GM19372 (cell line): ENCODE data around the gene UCN2.
A peak's percentile ranks its signal among the peaks of the same experiment; 100 is the strongest.
"Not testable (repeated sequence)": the region's sequence is repeated elsewhere in the genome, so short reads cannot be mapped to it uniquely, and the experiment has no call there.

ENCODE experiments used
- ATAC-seq: cut with Tn5 transposase; IDR thresholded peaks from one replicate; pipeline ENCODE4 v1.9.1; 2021; ENCODE audit warnings: mild to moderate bottlenecking, low read depth, moderate library complexity; ENCODE audit not compliant: unreplicated experiment

UCN2 gene

GRCh38 chr3:48564022-48564421, 441 bp upstream of the UCN2 start:
- ATAC-seq: no peak

- no peak for ATAC-seq
Measured at GRCh38 chr3:48562367-48563095, 1.1 kb downstream of the UCN2 start.

GRCh38 chr3:48561045-48561736, 2.4 kb downstream of the UCN2 start:
- no peak for ATAC-seq

GRCh38 chr3:48560648-48561018, 2.9 kb downstream of the UCN2 start:
- no peak for ATAC-seq

GRCh38 chr3:48558493-48559134, 5.0 kb downstream of the UCN2 start:
- ATAC-seq: no peak

- peak; percentile 80 for ATAC-seq
Measured at GRCh38 chr3:48556796-48557626, 6.6 kb downstream of the UCN2 start, which contains the start of gene PFKFB4. PFKFB4 (minus strand) TSS chr3:48556803; CDS start chr3:48556777, 26 bp downstream.

- no peak for ATAC-seq
Measured at GRCh38 chr3:48555949-48556795, 7.4 kb downstream of the UCN2 start.

- no peak for ATAC-seq
Measured at GRCh38 chr3:48555231-48555948, 8.2 kb downstream of the UCN2 start.

- no peak for ATAC-seq
Measured at GRCh38 chr3:48553886-48554845, 9.4 kb downstream of the UCN2 start.

GRCh38 chr3:48553361-48553760, 10.2 kb downstream of the UCN2 start:
- no peak for ATAC-seq

GRCh38 chr3:48552111-48552951, 11.2 kb downstream of the UCN2 start:
- no peak for ATAC-seq

- not testable (repeated sequence) for ATAC-seq
Measured at GRCh38 chr3:48551651-48552050, 11.9 kb downstream of the UCN2 start.

- no peak for ATAC-seq
Measured at GRCh38 chr3:48548729-48549705, 14.6 kb downstream of the UCN2 start.

- ATAC-seq: no peak
Measured at GRCh38 chr3:48548126-48548525, 15.5 kb downstream of the UCN2 start.

- no peak for ATAC-seq
Measured at GRCh38 chr3:48546203-48546829, 17.3 kb downstream of the UCN2 start.

- no peak for ATAC-seq
Measured at GRCh38 chr3:48544141-48544540, 19.4 kb downstream of the UCN2 start.
